Ureter (tissue), 1 donor: ENCODE results near the gene MYLK. TPM values are rescaled to one million over a fixed set of nuclear protein-coding genes. Genes with fewer than 3 reads are reported as not detected.
"Not testable (repeated sequence)": the region's sequence is repeated elsewhere in the genome, so short reads cannot be mapped to it uniquely, and the experiment has no call there.

Source experiments
- DNase-seq: peaks from one replicate; pipeline ENCODE4 v3.0.0-alpha.2; 2020; ENCODE audit warnings: low spot score
- total RNA-seq: library from RNA; stranded (reverse); gene quantifications from one replicate; pipeline ENCODE4 v1.2.4, GENCODE V29; 2023
- donor health status: DM: yes; HTN: yes; CAD: no.

The MYLK gene
- total RNA-seq, 1 donor from 2014 or later, result 942 TPM

DNA sequence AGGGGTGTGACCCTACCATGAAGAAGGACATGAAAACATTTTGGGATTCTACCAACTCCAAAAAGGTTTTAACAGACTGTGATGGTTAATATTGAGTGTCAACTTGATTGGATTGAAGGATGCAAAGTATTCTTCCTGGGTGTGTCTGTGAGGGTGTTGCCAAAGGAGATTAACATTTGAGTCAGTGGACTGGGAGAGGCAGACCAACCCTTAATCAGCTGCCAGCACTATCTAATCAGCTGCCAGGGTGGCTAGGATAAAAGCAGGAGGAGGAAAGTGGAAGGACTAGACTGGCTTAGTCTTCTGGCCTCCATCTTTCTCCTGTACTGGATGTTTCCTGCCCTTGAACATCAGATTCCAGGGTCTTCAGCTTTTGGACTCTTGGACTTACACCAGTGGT is 283.3 kb downstream of the MYLK start:
- DNase-seq, result not testable (repeated sequence)

DNA sequence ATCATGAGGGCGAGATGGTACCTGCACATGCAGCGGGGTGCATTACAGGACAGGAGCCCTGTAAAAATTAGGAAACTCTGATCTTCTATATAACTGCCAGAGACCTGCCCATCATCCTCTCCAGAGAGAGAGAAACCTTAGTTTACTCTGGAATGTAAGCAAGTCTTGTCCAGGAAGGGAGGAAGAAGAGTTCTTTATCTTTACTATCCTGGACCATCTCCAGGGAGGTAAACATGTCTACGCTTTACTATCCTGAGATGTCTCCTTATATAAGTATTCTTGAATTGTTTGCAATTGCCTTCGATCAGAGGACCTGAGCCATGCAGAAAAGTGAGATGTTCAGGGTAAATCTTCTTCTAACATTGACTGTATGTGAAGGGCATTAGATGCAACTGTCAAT is 286.6 kb downstream of the MYLK start:
- DNase-seq, result no peak

GRCh38 chr3:123595396-123596180 is 288.5 kb downstream of the MYLK start:
- no peak for DNase-seq

DNA sequence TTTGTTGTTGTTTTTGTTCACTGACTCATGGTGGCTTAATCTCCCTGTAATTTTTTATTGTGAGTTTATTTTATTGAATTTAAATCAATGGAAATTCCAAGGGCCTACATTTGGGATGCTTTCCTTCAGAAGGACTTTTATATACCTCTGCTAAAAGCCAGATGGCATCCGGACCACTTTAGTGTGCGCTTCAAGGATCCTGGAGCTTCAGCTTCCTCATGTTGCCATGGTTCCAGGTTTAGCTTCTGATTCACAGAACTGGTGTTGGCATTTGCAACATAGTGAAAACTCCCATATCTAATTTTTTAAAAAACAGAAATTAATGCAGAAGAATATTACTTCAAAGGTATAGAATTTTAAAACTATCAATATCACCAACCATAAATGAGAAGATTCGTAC is 290.8 kb downstream of the MYLK start:
- DNase-seq, result no peak

DNA sequence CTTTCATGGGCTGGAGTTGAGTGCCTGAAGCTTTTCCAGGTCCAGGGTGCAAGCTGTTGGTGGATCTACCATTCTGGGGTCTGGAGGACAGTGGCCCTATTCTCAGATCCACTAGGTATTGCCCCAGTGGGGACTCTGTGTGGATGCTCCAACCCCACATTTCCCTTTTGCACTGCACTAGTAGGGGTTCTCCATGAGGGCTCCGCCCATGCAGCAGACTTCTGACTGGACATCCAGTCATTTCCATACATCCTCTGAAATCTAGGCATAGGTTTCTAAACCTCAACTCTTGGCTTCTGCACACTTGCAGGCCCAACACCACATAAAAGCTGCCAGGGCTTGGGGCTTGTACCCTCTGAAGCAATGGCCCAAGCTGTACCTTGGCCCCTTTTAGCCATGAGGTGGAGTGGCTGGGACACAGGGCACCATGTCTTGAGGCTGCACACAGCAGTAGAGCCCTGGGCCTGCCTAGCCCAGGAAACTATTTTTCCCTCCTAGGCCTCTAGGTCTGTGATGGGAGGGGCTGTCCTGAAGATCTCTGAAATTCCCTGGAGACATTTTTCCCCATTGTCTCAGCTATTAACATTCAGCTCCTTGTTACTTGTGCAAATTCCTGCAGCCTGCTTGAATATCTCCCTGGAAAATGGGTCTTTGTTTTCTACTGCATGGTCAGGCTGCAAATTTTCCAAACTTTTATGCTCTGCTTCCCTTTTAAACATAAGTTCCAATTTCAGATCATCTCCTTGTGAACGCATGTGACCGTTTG is 293.3 kb downstream of the MYLK start:
- no peak for DNase-seq

DNA sequence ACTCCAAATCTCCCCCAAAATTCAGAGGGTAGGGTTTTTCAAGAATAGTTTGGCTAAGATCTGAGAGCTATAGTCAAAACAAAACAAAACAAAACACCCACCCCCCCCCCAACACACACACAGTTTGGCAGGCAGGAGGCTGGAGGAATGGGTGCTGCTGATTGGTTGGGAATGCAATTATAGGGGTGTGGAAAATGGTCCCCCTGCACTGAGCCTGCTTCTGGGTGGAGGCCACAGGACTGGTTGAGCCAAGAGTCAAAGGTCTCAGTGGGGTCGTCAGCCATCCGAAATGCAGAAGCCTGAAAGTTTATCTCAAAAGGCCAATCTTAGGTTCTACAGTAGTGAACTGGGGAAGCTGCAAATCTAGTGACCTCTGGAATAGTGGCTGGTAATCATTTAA is 296.7 kb downstream of the MYLK start:
- no peak for DNase-seq

GRCh38 chr3:123586968-123587367 is 297.2 kb downstream of the MYLK start:
- DNase-seq, result no peak

- DNase-seq, result peak; percentile 49
Measured at GRCh38 chr3:123586131-123586530, 298.0 kb downstream of the MYLK start.

- peak; percentile 97 for DNase-seq
Measured at GRCh38 chr3:123584988-123585937, 298.9 kb downstream of the MYLK start, which contains the start of gene HACD2. HACD2 (minus strand) TSS chr3:123585053; CDS start chr3:123585027, 26 bp downstream.

DNA sequence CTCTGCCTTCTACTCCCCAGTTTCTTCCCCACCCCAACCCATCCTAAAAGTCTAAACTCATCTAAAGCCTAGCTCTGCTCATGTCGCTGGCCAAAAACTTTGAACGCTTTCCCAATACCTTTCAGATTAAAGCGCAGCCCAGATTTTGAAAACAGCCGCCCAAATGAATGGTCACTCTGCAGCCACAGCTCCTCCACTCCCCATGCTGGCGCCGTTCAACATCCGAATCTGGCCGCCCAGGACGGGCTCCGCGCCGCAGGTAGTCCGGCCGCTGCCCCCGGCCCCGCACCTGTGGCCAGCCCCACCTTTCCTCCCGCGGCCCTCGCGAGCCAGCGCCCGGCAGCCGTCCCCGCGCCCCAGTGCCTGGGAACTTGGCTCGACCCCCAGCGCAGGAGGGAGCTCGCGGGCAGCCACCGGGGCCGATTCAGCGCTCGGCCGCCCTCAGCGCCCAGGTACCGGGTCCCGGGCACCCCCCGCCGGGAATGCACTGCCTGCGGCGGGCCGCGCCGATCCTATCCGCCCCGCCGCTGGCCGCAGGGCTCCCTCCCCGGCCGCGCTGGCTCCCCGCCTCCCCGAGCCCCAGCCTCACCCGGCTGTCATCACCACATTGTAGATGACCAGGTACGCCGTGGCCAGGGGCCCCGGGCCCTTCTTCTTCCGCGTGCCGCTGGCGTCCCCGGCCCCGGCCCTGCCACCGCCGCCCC is 299.7 kb downstream of the MYLK start:
- peak; percentile 61 for DNase-seq

- DNase-seq, result no peak
Measured at GRCh38 chr3:123583561-123583960, 300.6 kb downstream of the MYLK start.

DNA sequence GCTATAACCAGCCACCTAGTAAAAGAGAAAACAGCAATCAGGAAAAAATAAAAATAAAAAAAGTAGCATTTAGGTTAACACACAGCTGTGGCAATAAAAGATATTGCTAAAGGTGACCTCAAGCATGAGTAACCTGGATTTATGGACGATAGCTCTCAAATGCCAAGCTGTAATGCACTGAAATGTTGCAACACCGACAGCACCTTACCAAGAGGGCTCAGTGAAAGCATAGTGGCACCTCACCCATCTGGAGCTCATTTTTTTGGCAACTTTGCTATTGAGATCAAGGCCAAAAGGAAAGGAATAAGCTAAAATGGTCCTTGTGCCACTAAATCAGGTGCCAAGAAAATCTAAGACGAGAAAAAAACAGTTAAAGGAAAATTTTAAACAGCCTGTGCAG is 301.8 kb downstream of the MYLK start:
- DNase-seq, result no peak

GRCh38 chr3:123576122-123576521 is 308.0 kb downstream of the MYLK start:
- no peak for DNase-seq

GRCh38 chr3:123571973-123572365 is 312.2 kb downstream of the MYLK start:
- DNase-seq, result no peak

- DNase-seq, result no peak
Measured at GRCh38 chr3:123571264-123571972, 312.7 kb downstream of the MYLK start.

DNA sequence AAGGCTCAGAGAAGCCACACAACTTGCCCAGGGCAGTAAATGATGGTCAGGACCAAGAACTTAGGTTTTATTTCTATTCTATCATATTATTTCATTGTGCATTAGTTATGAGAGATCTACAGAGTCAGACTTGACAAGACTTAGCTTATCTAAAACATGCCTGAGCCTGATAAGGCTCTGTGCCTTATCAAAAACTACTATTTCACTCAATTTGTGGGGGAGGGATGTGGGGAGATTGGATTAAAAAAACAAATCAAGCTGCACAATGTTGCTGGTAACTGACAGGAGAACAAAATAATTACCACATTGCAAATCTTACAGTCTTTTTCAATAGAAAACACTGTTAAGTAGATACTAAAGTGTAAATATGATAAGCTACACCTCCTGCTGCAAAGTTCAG is 315.3 kb downstream of the MYLK start:
- no peak for DNase-seq

DNA sequence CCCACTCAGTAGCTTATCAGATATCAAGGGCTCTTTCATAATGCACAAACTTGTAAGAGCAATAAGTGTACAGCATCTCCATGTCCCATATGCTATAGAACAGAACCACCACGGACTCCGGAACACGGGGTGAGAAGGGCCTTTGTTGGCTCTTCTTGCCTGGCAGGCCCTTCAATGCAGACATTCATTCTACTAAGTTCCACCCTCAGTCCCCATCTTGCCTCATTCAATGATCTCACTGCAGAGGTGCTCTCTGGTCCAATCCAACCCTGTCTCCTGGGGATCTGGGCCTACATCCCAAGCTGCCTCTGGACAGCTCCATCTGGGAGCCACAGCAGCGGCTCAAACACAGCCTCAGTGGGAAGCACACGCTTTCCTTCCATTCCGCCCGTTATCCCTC is 316.1 kb downstream of the MYLK start:
- no peak for DNase-seq

- no peak for DNase-seq
Measured at GRCh38 chr3:123564056-123564455, 320.1 kb downstream of the MYLK start.

DNA sequence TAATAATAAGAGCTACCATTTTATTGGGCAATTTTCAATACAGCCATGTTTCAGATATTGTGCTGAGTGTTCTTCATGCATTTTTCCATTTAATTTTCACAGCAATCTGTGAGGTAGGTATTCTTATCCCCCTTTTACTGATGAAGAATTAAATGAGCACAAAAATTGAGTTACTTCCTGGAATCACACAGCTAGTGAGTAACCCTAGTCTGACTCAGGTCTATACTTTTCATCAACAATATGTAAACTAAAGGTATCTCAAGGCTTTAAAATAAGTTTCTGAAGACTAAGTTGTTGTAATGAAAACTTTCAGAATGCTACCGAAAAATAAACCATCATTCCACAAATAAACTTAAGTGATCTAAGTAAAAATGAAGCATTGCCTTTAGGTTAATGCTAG is 321.6 kb downstream of the MYLK start:
- DNase-seq, result no peak

DNA sequence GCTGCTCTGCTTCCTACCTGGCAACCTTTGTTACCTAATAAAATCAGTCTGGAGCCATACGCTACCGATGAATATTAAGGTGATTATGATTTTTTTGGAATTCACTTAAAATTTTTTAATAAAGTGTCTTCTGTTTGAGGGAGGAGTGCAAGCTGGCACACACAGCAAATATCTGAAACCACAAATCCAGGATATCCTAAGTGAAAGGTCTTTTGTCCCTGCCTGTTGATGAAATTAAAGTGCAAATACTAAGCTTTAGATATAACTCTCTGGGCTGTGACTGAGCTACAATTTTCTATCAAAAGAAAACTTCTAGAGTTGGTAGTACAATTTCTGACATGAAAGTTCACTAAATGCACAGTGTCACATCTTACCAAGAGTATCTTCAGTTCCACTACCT is 322.9 kb downstream of the MYLK start:
- no peak for DNase-seq
